GM23248 (cell line): ENCODE data around the gene RBFOX2. TPM values are rescaled to one million over a fixed set of nuclear protein-coding genes. Genes with fewer than 3 reads are reported as not detected.
A peak's percentile ranks its signal among the peaks of the same experiment; 100 is the strongest.

Experiments used
- DNase-seq: peaks from one replicate; pipeline ENCODE4 v3.0.0-alpha.2; 2015
- H2AFZ ChIP-seq: fragments of 200-600 bp; sonication (generic); 2 replicates; pipeline ENCODE4 v1.6.1; 2016; ENCODE audit warnings: antibody characterized with exemption
- H3F3A ChIP-seq: fragments of 200-600 bp; sonication (generic); 2 replicates; pipeline ENCODE4 v1.6.1; 2016; ENCODE audit warnings: mild to moderate bottlenecking, antibody characterized with exemption, mixed run types; ENCODE audit not compliant: insufficient read depth
- H3K27ac ChIP-seq: fragments of 200-600 bp; sonication (generic); 2 replicates; pipeline ENCODE4 v1.5.1; 2016; ENCODE audit warnings: mild to moderate bottlenecking
- H3K27me3 ChIP-seq: fragments of 200-600 bp; sonication (generic); replicated peaks from 2 replicates; pipeline ENCODE4 v1.6.1; 2016; ENCODE audit warnings: mild to moderate bottlenecking; ENCODE audit not compliant: insufficient read depth
- H3K36me3 ChIP-seq: fragments of 200-600 bp; sonication (generic); 2 replicates; pipeline ENCODE4 v1.6.1; 2016; ENCODE audit warnings: low read depth, mild to moderate bottlenecking
- H3K4me1 ChIP-seq: fragments of 200-600 bp; sonication (generic); 2 replicates; pipeline ENCODE4 v1.6.1; 2016; ENCODE audit warnings: mild to moderate bottlenecking; ENCODE audit not compliant: insufficient read depth
- H3K4me2 ChIP-seq: fragments of 200-600 bp; sonication (generic); one replicate; pipeline ENCODE4 v1.6.1; 2016; ENCODE audit warnings: mild to moderate bottlenecking; ENCODE audit not compliant: unreplicated experiment
- H3K4me3 ChIP-seq: fragments of 200-600 bp; sonication (generic); 2 replicates; pipeline ENCODE4 v1.5.1; 2016; ENCODE audit warnings: mild to moderate bottlenecking
- H3K79me2 ChIP-seq: fragments of 200-600 bp; sonication (generic); 2 replicates; pipeline ENCODE4 v1.6.1; 2016; ENCODE audit warnings: mild to moderate bottlenecking; ENCODE audit not compliant: insufficient read depth
- H3K9ac ChIP-seq: fragments of 200-600 bp; sonication (generic); 2 replicates; pipeline ENCODE4 v1.6.1; 2016; ENCODE audit warnings: mild to moderate bottlenecking
- H3K9me2 ChIP-seq: fragments of 200-600 bp; sonication (generic); 2 replicates; pipeline ENCODE4 v1.6.1; 2016; ENCODE audit warnings: mixed run types, mild to moderate bottlenecking, moderate library complexity; ENCODE audit not compliant: insufficient read depth
- H3K9me3 ChIP-seq: fragments of 200-600 bp; sonication (generic); one replicate; pipeline ENCODE4 v1.6.1; 2017; ENCODE audit warnings: low read depth
- H4K20me1 ChIP-seq: fragments of 200-600 bp; sonication (generic); 2 replicates; pipeline ENCODE4 v1.6.0; 2016; ENCODE audit not compliant: insufficient read depth
- EZH2 ChIP-seq: fragments of 200-600 bp; sonication (generic); IDR thresholded peaks from 2 replicates; pipeline ENCODE4 v1.6.1; 2018; ENCODE audit warnings: antibody characterized with exemption, mild to moderate bottlenecking; ENCODE audit not compliant: insufficient read depth, poor library complexity, severe bottlenecking
- EZH2phosphoT487 ChIP-seq: fragments of 200-600 bp; sonication (generic); IDR thresholded peaks from 2 replicates; pipeline ENCODE4 v1.6.1; 2018; ENCODE audit warnings: antibody characterized with exemption, moderate library complexity, mild to moderate bottlenecking, low read depth; ENCODE audit not compliant: insufficient read depth
- WGBS, 2 experiments: methylation state at CpG; one replicate each; pipeline ENCODE4 v1.1.6; 2015 to 2017; ENCODE audit warnings: low lambda C conversion rate in 2 of 2, low coverage in 1 of 2; ENCODE audit errors: missing lambda C conversion rate in 2 of 2; 5-methylcytosine and 5-hydroxymethylcytosine counted together
- in situ Hi-C: fragments of 300-500 bp; cut with MboI; formaldehyde crosslinking; loops from 2 replicates; pipeline ENCODE4 v1.15.0; 2020
- polyA plus RNA-seq: library from polyadenylated mRNA; unstranded; fragments of >200 nt; fragmentation: Nextera tagmentation; extraction: Ambion mirVana; gene quantifications from 2 replicates; pipeline ENCODE4 v1.2.1, GENCODE V29; 2016
- total RNA-seq: library from RNA; depleted of rRNA; stranded (reverse); fragments of >200 nt; shearing (Covaris generic); gene quantifications from 2 replicates; pipeline ENCODE4 v1.2.3, GENCODE V29; 2014

RBFOX2 gene
- total and polyA plus RNA-seq, 2 experiments from 2014 or later, result 127 to 136 TPM

GRCh38 chr22:35913925-35914324 lies 114.7 kb downstream of the RBFOX2 start:
- Histone ChIP-seq H3K9me3 (no peaks in the 10 kb centered on the region), H3K4me3 (peak overlapping the region; percentile 77), H3K36me3 (no peaks in the 10 kb centered on the region), H3K79me2 (peaks cover 89% of the 10 kb centered on the region), H2AFZ (0 out of 2 replicates have a peak overlapping the region, but pooled peaks have one; percentile 13), H3F3A (peaks cover 49% of the 10 kb centered on the region), H3K27ac (peak overlapping the region; percentile 76), H3K9me2 (no peaks in the 10 kb centered on the region), H3K9ac (peak overlapping the region; percentile 69), H3K27me3 (no peaks in the 10 kb centered on the region), H3K4me1 (peaks cover 40% of the 10 kb centered on the region), H4K20me1 (no peaks in the 10 kb centered on the region), H3K4me2 (peak overlapping the region; percentile 96)
- 100% methylated on average over 1 of the region's 1 CpG for WGBS, 2 experiments
- TF ChIP-seq EZH2phosphoT487 (no peak), EZH2 (no peak)
- in situ Hi-C loops, result loop anchor here (10.0 kb wide), 1 partner anchor 279 kb away; no protein-coding TSS in a partner anchor
- no peak for DNase-seq

GRCh38 chr22:35912658-35913057 lies 116.0 kb downstream of the RBFOX2 start:
- no peaks in the 10 kb centered on the region for H3K27me3 ChIP-seq
- no peaks in the 10 kb centered on the region for H3K36me3 ChIP-seq
- H3K4me1 ChIP-seq, result peaks cover 40% of the 10 kb centered on the region
- H3K4me2 ChIP-seq, result no peak overlapping the region
- no peak overlapping the region for H3K27ac ChIP-seq
- no peak for DNase-seq
- H4K20me1 ChIP-seq, result no peaks in the 10 kb centered on the region
- no peaks in the 10 kb centered on the region for H3K9me3 ChIP-seq
- TF ChIP-seq EZH2 (no peak), EZH2phosphoT487 (no peak)
- H3K9ac ChIP-seq, result no peak overlapping the region
- H3K79me2 ChIP-seq, result peaks cover 89% of the 10 kb centered on the region
- no peaks in the 10 kb centered on the region for H3K9me2 ChIP-seq
- WGBS, 2 experiments, result 89 to 100% methylated on average over 1 of the region's 1 CpG
- H2AFZ ChIP-seq, result no peak overlapping the region
- peaks cover 49% of the 10 kb centered on the region for H3F3A ChIP-seq
- in situ Hi-C loops, result loop anchor here (10.0 kb wide), 1 partner anchor 278 kb away; no protein-coding TSS in a partner anchor
- no peak overlapping the region for H3K4me3 ChIP-seq

GRCh38 chr22:35911877-35912276 lies 116.7 kb downstream of the RBFOX2 start:
- in situ Hi-C loops, result loop anchor here (10.0 kb wide), 1 partner anchor 277 kb away; no protein-coding TSS in a partner anchor
- Histone ChIP-seq H3K36me3 (no peaks in the 10 kb centered on the region), H3K27ac (no peak overlapping the region), H3K4me1 (peaks cover 40% of the 10 kb centered on the region), H3F3A (peaks cover 48% of the 10 kb centered on the region), H3K79me2 (peaks cover 89% of the 10 kb centered on the region), H3K4me3 (no peak overlapping the region), H3K9me3 (no peaks in the 10 kb centered on the region), H3K9ac (no peak overlapping the region), H3K27me3 (no peaks in the 10 kb centered on the region), H2AFZ (no peak overlapping the region), H3K4me2 (no peak overlapping the region), H3K9me2 (no peaks in the 10 kb centered on the region), H4K20me1 (no peaks in the 10 kb centered on the region)
- WGBS, 2 experiments, result 72 to 76% methylated on average over 2 of the region's 2 CpGs
- TF ChIP-seq EZH2, result no peak
- DNase-seq, result no peak

- Histone ChIP-seq H3K36me3 (no peaks in the 10 kb centered on the region), H3K79me2 (peaks cover 89% of the 10 kb centered on the region)
- 15 to 19% methylated on average over 2 of the region's 2 CpGs for WGBS, 2 experiments
Measured at GRCh38 chr22:35910926-35911325, 117.7 kb downstream of the RBFOX2 start.

More at GRCh38 chr22:35910926-35911325, 117.7 kb downstream of the RBFOX2 start:
- H4K20me1 ChIP-seq, result no peaks in the 10 kb centered on the region
- H3K9ac ChIP-seq, result no peak overlapping the region
- H3K9me3 ChIP-seq, result no peaks in the 10 kb centered on the region
- H3K27ac ChIP-seq, result peak overlapping the region; percentile 16; the same call in 1 of the 2 replicates
- H2AFZ ChIP-seq, result no peak overlapping the region
- H3F3A ChIP-seq, result peaks cover 39% of the 10 kb centered on the region
- no peaks in the 10 kb centered on the region for H3K27me3 ChIP-seq
- in situ Hi-C loops, result loop anchor here (10.0 kb wide), 1 partner anchor 276 kb away; no protein-coding TSS in a partner anchor
- H3K4me2 ChIP-seq, result peak overlapping the region; percentile 43
- H3K9me2 ChIP-seq, result no peaks in the 10 kb centered on the region
- no peak for DNase-seq
- no peak overlapping the region for H3K4me3 ChIP-seq
- TF ChIP-seq EZH2phosphoT487, result no peak
- TF ChIP-seq EZH2, result no peak
- H3K4me1 ChIP-seq, result peaks cover 37% of the 10 kb centered on the region
